Measurements from ENCODE around the gene MANEA. TPM values are rescaled to one million over a fixed set of nuclear protein-coding genes. Genes with fewer than 3 reads are reported as not detected.
"Not testable (repeated sequence)": the region's sequence is repeated elsewhere in the genome, so short reads cannot be mapped to it uniquely, and the experiment has no call there.

MANEA gene
- total and polyA plus RNA-seq, 4 donors, result 4.1 to 12.8 (median 9.9) TPM

GRCh38 chr6:95576218-95576997, 927 bp upstream of the MANEA start:
- Histone ChIP-seq H3K27me3 (ENCODE audit: control insufficient read depth in 1 of 2, insufficient read depth in 2 of 2, low read length in 1 of 2) (no peaks in the 10 kb centered on the region), H3K4me3 (ENCODE audit: low read length in 2 of 2) (peak overlapping the region; percentile 54 to 90), H3K4me1 (ENCODE audit: control insufficient read depth in 1 of 2, insufficient read depth in 2 of 2, low read length in 2 of 2) (no peaks in the 10 kb centered on the region), H3K27ac (ENCODE audit: low read depth in 1 of 2, low read length in 2 of 2) (peak overlapping the region in 1 of 2 donors; percentile 78), H3K9me3 (ENCODE audit: control insufficient read depth, low read length) (no peaks in the 10 kb centered on the region), H3K36me3 (ENCODE audit: control insufficient read depth in 1 of 2, insufficient read depth in 2 of 2, low read length in 1 of 2) (no peaks in the 10 kb centered on the region)
- DNase-seq, result no peak
- WGBS, 2 donors, result 1% methylated on average over 5 of the region's 5 CpGs
- ATAC-seq (ENCODE audit: low FRiP score), result no peak
- intact Hi-C loops (cut with DNase I), result loop anchor here in 1 of 2 donors (5.0 kb wide), 1 partner anchor 946 kb away; the partner anchor contains the start of gene UFL1

GRCh38 chr6:95576998-95577303, 384 bp upstream of the MANEA start:
- WGBS, 2 donors, result 0 to 1% methylated on average over 3 of the region's 3 CpGs
- H3K4me3 ChIP-seq (ENCODE audit: low read length in 2 of 2), result peak overlapping the region; percentile 54 to 90
- peak overlapping the region; percentile 42 to 78 for H3K27ac ChIP-seq (ENCODE audit: low read depth in 1 of 2, low read length in 2 of 2)
- no peak for DNase-seq
- H3K9me3 ChIP-seq (ENCODE audit: control insufficient read depth, low read length), result no peaks in the 10 kb centered on the region
- no peaks in the 10 kb centered on the region for H3K4me1 ChIP-seq (ENCODE audit: control insufficient read depth in 1 of 2, insufficient read depth in 2 of 2, low read length in 2 of 2)
- intact Hi-C loops (cut with DNase I), result loop anchor here in 1 of 2 donors (5.0 kb wide), 1 partner anchor 945 kb away; the partner anchor contains the start of gene UFL1
- ATAC-seq (ENCODE audit: low FRiP score), result no peak
- no peaks in the 10 kb centered on the region for H3K27me3 ChIP-seq (ENCODE audit: control insufficient read depth in 1 of 2, insufficient read depth in 2 of 2, low read length in 1 of 2)
- H3K36me3 ChIP-seq (ENCODE audit: control insufficient read depth in 1 of 2, insufficient read depth in 2 of 2, low read length in 1 of 2), result no peaks in the 10 kb centered on the region

- no peaks in the 10 kb centered on the region for H3K4me1 ChIP-seq (ENCODE audit: control insufficient read depth in 1 of 2, insufficient read depth in 2 of 2, low read length in 2 of 2)
- H3K27ac ChIP-seq (ENCODE audit: low read depth in 1 of 2, low read length in 2 of 2), result peak overlapping the region; percentile 78 to 89
- no peaks in the 10 kb centered on the region for H3K36me3 ChIP-seq (ENCODE audit: control insufficient read depth in 1 of 2, insufficient read depth in 2 of 2, low read length in 1 of 2)
- H3K4me3 ChIP-seq (ENCODE audit: low read length in 2 of 2), result peak overlapping the region; percentile 54 to 90
- H3K27me3 ChIP-seq (ENCODE audit: control insufficient read depth in 1 of 2, insufficient read depth in 2 of 2, low read length in 1 of 2), result no peaks in the 10 kb centered on the region
- H3K9me3 ChIP-seq (ENCODE audit: control insufficient read depth, low read length), result no peaks in the 10 kb centered on the region
- peak; percentile 30 for ATAC-seq (ENCODE audit: low FRiP score)
- intact Hi-C loops (cut with DNase I), result loop anchor here in 1 of 2 donors (5.0 kb wide), 1 partner anchor 944 kb away; the partner anchor contains the start of gene UFL1
- no peak for DNase-seq
- 2 to 4% methylated on average over 10 of the region's 10 CpGs for WGBS, 2 donors
Observed at GRCh38 chr6:95578106-95578410, 723 bp downstream of the MANEA start.

GRCh38 chr6:95581073-95581472, 3.7 kb downstream of the MANEA start:
- no peaks in the 10 kb centered on the region for H3K9me3 ChIP-seq (ENCODE audit: control insufficient read depth, low read length)
- no peak overlapping the region for H3K4me3 ChIP-seq (ENCODE audit: low read length in 2 of 2)
- DNase-seq, result no peak
- intact Hi-C loops (cut with DNase I), result no loop called here
- no peaks in the 10 kb centered on the region for H3K27me3 ChIP-seq (ENCODE audit: control insufficient read depth in 1 of 2, insufficient read depth in 2 of 2, low read length in 1 of 2)
- no peaks in the 10 kb centered on the region for H3K36me3 ChIP-seq (ENCODE audit: control insufficient read depth in 1 of 2, insufficient read depth in 2 of 2, low read length in 1 of 2)
- no peak overlapping the region for H3K27ac ChIP-seq (ENCODE audit: low read depth in 1 of 2, low read length in 2 of 2)
- ATAC-seq (ENCODE audit: low FRiP score), result no peak
- H3K4me1 ChIP-seq (ENCODE audit: control insufficient read depth in 1 of 2, insufficient read depth in 2 of 2, low read length in 2 of 2), result no peaks in the 10 kb centered on the region

GRCh38 chr6:95584226-95584625, 6.9 kb downstream of the MANEA start:
- H3K36me3 ChIP-seq (ENCODE audit: control insufficient read depth in 1 of 2, insufficient read depth in 2 of 2, low read length in 1 of 2); H3K4me1 ChIP-seq (ENCODE audit: control insufficient read depth in 1 of 2, insufficient read depth in 2 of 2, low read length in 2 of 2); H3K4me3 ChIP-seq (ENCODE audit: low read length in 2 of 2); DNase-seq; H3K27ac ChIP-seq (ENCODE audit: low read depth in 1 of 2, low read length in 2 of 2); ATAC-seq (ENCODE audit: low FRiP score); H3K27me3 ChIP-seq (ENCODE audit: control insufficient read depth in 1 of 2, insufficient read depth in 2 of 2, low read length in 1 of 2); H3K9me3 ChIP-seq (ENCODE audit: control insufficient read depth, low read length); intact Hi-C loops (cut with DNase I): not testable (repeated sequence)
- 96 to 97% methylated on average over 9 of the region's 9 CpGs for WGBS, 2 donors

- no peak for ATAC-seq (ENCODE audit: low FRiP score)
- no peak overlapping the region for H3K27ac ChIP-seq (ENCODE audit: low read depth in 1 of 2, low read length in 2 of 2)
Observed at GRCh38 chr6:95587989-95588388, 10.7 kb downstream of the MANEA start.

GRCh38 chr6:95589067-95589466, 11.7 kb downstream of the MANEA start:
- intact Hi-C loops (cut with DNase I), result no loop called here
- H3K27ac ChIP-seq (ENCODE audit: low read depth in 1 of 2, low read length in 2 of 2), result no peak overlapping the region
- no peaks in the 10 kb centered on the region for H3K4me1 ChIP-seq (ENCODE audit: control insufficient read depth in 1 of 2, insufficient read depth in 2 of 2, low read length in 2 of 2)
- H3K9me3 ChIP-seq (ENCODE audit: control insufficient read depth, low read length), result no peaks in the 10 kb centered on the region
- no peaks in the 10 kb centered on the region for H3K27me3 ChIP-seq (ENCODE audit: control insufficient read depth in 1 of 2, insufficient read depth in 2 of 2, low read length in 1 of 2)
- no peak for ATAC-seq (ENCODE audit: low FRiP score)
- WGBS, 2 donors, result 98% methylated on average over 1 of the region's 1 CpG
- no peak overlapping the region for H3K4me3 ChIP-seq (ENCODE audit: low read length in 2 of 2)
- no peak for DNase-seq
- H3K36me3 ChIP-seq (ENCODE audit: control insufficient read depth in 1 of 2, insufficient read depth in 2 of 2, low read length in 1 of 2), result no peaks in the 10 kb centered on the region

More at GRCh38 chr6:95587989-95588388, 10.7 kb downstream of the MANEA start:
- Histone ChIP-seq H3K4me3 (ENCODE audit: low read length in 2 of 2) (no peak overlapping the region), H3K27me3 (ENCODE audit: control insufficient read depth in 1 of 2, insufficient read depth in 2 of 2, low read length in 1 of 2) (no peaks in the 10 kb centered on the region), H3K4me1 (ENCODE audit: control insufficient read depth in 1 of 2, insufficient read depth in 2 of 2, low read length in 2 of 2) (no peaks in the 10 kb centered on the region), H3K9me3 (ENCODE audit: control insufficient read depth, low read length) (no peaks in the 10 kb centered on the region), H3K36me3 (ENCODE audit: control insufficient read depth in 1 of 2, insufficient read depth in 2 of 2, low read length in 1 of 2) (no peaks in the 10 kb centered on the region)
- WGBS, 2 donors, result 96 to 98% methylated on average over 1 of the region's 1 CpG
- intact Hi-C loops (cut with DNase I), result no loop called here
- no peak for DNase-seq

GRCh38 chr6:95589826-95590570, 12.7 kb downstream of the MANEA start:
- no peak overlapping the region for H3K4me3 ChIP-seq (ENCODE audit: low read length in 2 of 2)
- H3K27ac ChIP-seq (ENCODE audit: low read depth in 1 of 2, low read length in 2 of 2), result no peak overlapping the region
- H3K9me3 ChIP-seq (ENCODE audit: control insufficient read depth, low read length), result no peaks in the 10 kb centered on the region
- no peak for ATAC-seq (ENCODE audit: low FRiP score)
- 57 to 73% methylated on average over 4 of the region's 4 CpGs for WGBS, 2 donors
- no peaks in the 10 kb centered on the region for H3K27me3 ChIP-seq (ENCODE audit: control insufficient read depth in 1 of 2, insufficient read depth in 2 of 2, low read length in 1 of 2)
- no peaks in the 10 kb centered on the region for H3K4me1 ChIP-seq (ENCODE audit: control insufficient read depth in 1 of 2, insufficient read depth in 2 of 2, low read length in 2 of 2)
- no peak for DNase-seq
- intact Hi-C loops (cut with DNase I), result no loop called here
- no peaks in the 10 kb centered on the region for H3K36me3 ChIP-seq (ENCODE audit: control insufficient read depth in 1 of 2, insufficient read depth in 2 of 2, low read length in 1 of 2)

GRCh38 chr6:95593025-95593424, 15.7 kb downstream of the MANEA start:
- Histone ChIP-seq H3K27me3 (ENCODE audit: control insufficient read depth in 1 of 2, insufficient read depth in 2 of 2, low read length in 1 of 2) (no peaks in the 10 kb centered on the region), H3K9me3 (ENCODE audit: control insufficient read depth, low read length) (no peaks in the 10 kb centered on the region), H3K36me3 (ENCODE audit: control insufficient read depth in 1 of 2, insufficient read depth in 2 of 2, low read length in 1 of 2) (no peaks in the 10 kb centered on the region), H3K27ac (ENCODE audit: low read depth in 1 of 2, low read length in 2 of 2) (no peak overlapping the region), H3K4me3 (ENCODE audit: low read length in 2 of 2) (no peak overlapping the region), H3K4me1 (ENCODE audit: control insufficient read depth in 1 of 2, insufficient read depth in 2 of 2, low read length in 2 of 2) (no peaks in the 10 kb centered on the region)
- ATAC-seq (ENCODE audit: low FRiP score) (no peak), DNase-seq (no peak)
- intact Hi-C loops (cut with DNase I), result no loop called here
- 46 to 54% methylated on average over 2 of the region's 2 CpGs for WGBS, 2 donors

Measured in aorta (tissue), 5 donors.